ENCODE results near the gene CMC4. TPM values are rescaled to one million over a fixed set of nuclear protein-coding genes. Genes with fewer than 3 reads are reported as not detected.

Gene CMC4
- total RNA-seq, 2 donors from 2014 or later: 5.6 to 6.6 TPM

GRCh38 chrX:155061760-155062159 lies 9.2 kb downstream of the CMC4 start:
- no peak for TF ChIP-seq CTCF (IDR thresholded peaks at IDR 0.05)
- Histone ChIP-seq H3K4me3 (no peak overlapping the region), H3K4me1 (no peaks in the 10 kb centered on the region), H3K36me3 (no peaks in the 10 kb centered on the region), H3K27me3 (no peaks in the 10 kb centered on the region), H3K9ac (ENCODE audit: low read depth in 2 of 2, low read length in 2 of 2) (no peak overlapping the region), H3K27ac (no peak overlapping the region), H3K9me3 (no peaks in the 10 kb centered on the region)
- no peak for DNase-seq
- intact Hi-C loops (cut with DNase I): no loop called here

DNA sequence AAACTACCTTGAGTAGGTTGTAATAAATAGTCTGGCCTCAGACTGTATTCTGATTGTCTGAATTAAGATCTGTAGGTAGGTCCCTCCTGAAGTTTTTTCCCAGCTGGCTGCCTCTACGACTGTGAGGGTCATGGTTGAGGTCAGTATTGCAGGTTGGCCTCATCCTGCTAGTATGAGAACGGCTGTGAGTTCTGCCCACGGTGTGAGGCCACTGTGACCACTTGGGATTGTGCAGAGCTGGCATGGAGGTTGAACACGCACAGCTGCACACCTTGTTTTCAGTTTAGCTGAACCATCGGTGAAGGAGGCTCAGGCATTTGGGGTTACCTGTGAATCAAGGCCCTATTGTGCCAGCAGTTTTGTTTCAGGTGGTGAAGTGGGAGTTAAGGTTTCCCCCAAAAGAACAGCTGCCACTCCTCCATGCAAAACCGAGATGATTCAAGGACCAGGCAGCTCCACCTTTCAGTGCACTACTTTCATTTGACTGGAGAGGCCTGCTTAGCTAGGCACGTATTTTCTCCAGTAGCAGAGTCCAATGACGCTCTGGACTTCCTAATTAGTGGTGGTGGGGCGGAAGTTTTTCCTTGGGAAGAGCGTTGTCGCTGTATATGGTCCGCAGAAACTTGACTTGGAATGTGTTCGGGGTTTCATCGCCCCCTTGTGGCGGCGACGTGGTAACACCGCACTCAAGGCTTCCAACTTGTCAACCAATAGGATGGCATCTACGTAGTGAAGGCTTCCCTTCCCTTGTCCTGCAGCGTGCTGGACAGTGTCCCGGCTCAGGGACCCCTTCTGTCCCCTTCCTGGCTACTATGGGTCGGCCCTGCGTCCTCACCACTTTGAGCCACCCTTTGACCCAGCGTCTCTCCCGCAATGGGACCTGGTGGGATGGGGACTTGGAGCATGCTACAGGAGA lies 13.8 kb downstream of the CMC4 start:
- H3K9me3 ChIP-seq: no peaks in the 10 kb centered on the region
- no peaks in the 10 kb centered on the region for H3K4me1 ChIP-seq
- no peaks in the 10 kb centered on the region for H3K36me3 ChIP-seq
- H3K27ac ChIP-seq: no peak overlapping the region
- intact Hi-C loops (cut with DNase I): loop anchor here (5.0 kb wide), 1 partner anchor 70 kb away; no protein-coding TSS in a partner anchor
- DNase-seq: peak; percentile 70
- H3K27me3 ChIP-seq: no peaks in the 10 kb centered on the region
- peak; percentile 77 for TF ChIP-seq CTCF (IDR thresholded peaks at IDR 0.05)
- H3K4me3 ChIP-seq: no peak overlapping the region
- no peak overlapping the region for H3K9ac ChIP-seq (ENCODE audit: low read depth in 2 of 2, low read length in 2 of 2)

GRCh38 chrX:155056471-155056870 lies 14.5 kb downstream of the CMC4 start:
- Histone ChIP-seq H3K27ac (no peak overlapping the region), H3K4me1 (no peaks in the 10 kb centered on the region), H3K36me3 (no peaks in the 10 kb centered on the region), H3K4me3 (no peak overlapping the region), H3K27me3 (no peaks in the 10 kb centered on the region), H3K9ac (ENCODE audit: low read depth in 2 of 2, low read length in 2 of 2) (no peak overlapping the region), H3K9me3 (no peaks in the 10 kb centered on the region)
- intact Hi-C loops (cut with DNase I): loop anchor here (5.0 kb wide), 1 partner anchor 69 kb away; no protein-coding TSS in a partner anchor
- no peak for DNase-seq
- TF ChIP-seq CTCF (IDR thresholded peaks at IDR 0.05): no peak

GRCh38 chrX:155055494-155055893 lies 15.4 kb downstream of the CMC4 start:
- Histone ChIP-seq H3K36me3 (no peaks in the 10 kb centered on the region), H3K9ac (ENCODE audit: low read depth in 2 of 2, low read length in 2 of 2) (no peak overlapping the region), H3K4me3 (no peak overlapping the region), H3K4me1 (no peaks in the 10 kb centered on the region), H3K9me3 (no peaks in the 10 kb centered on the region), H3K27ac (no peak overlapping the region), H3K27me3 (no peaks in the 10 kb centered on the region)
- intact Hi-C loops (cut with DNase I): loop anchor here (5.0 kb wide), 1 partner anchor 68 kb away; no protein-coding TSS in a partner anchor
- no peak for DNase-seq
- no peak for TF ChIP-seq CTCF (IDR thresholded peaks at IDR 0.05)

GRCh38 chrX:155054255-155054654 lies 16.7 kb downstream of the CMC4 start:
- Histone ChIP-seq H3K4me3 (no peak overlapping the region), H3K27me3 (no peaks in the 10 kb centered on the region), H3K9me3 (no peaks in the 10 kb centered on the region), H3K27ac (no peak overlapping the region), H3K4me1 (no peaks in the 10 kb centered on the region), H3K9ac (ENCODE audit: low read depth in 2 of 2, low read length in 2 of 2) (no peak overlapping the region), H3K36me3 (no peaks in the 10 kb centered on the region)
- intact Hi-C loops (cut with DNase I): no loop called here
- no peak for DNase-seq
- no peak for TF ChIP-seq CTCF (IDR thresholded peaks at IDR 0.05)

Measured in colonic mucosa (tissue), 4 donors.